Fibroblast of lung (primary cell): ENCODE results near the gene GRB10.

ENCODE experiments used
- CTCF ChIP-seq, 2 donors: IDR thresholded peaks in 1 of 2; conservative IDR thresholded peaks in 1 of 2; 1 replicate in 1 of 2; 2 replicates in 1 of 2; pipeline ENCODE4 v1.5.1; 2011 to 2012; ENCODE audit warnings: low read length in 2 of 2, control low read depth in 1 of 2, inconsistent platforms in 1 of 2, low read depth in 1 of 2, mild to moderate bottlenecking in 1 of 2
- EZH2 ChIP-seq: IDR thresholded peaks from 2 replicates; pipeline ENCODE4 v1.5.1; 2012; ENCODE audit warnings: low read length, control low read depth, mild to moderate bottlenecking; ENCODE audit errors: missing control alignments

DNA sequence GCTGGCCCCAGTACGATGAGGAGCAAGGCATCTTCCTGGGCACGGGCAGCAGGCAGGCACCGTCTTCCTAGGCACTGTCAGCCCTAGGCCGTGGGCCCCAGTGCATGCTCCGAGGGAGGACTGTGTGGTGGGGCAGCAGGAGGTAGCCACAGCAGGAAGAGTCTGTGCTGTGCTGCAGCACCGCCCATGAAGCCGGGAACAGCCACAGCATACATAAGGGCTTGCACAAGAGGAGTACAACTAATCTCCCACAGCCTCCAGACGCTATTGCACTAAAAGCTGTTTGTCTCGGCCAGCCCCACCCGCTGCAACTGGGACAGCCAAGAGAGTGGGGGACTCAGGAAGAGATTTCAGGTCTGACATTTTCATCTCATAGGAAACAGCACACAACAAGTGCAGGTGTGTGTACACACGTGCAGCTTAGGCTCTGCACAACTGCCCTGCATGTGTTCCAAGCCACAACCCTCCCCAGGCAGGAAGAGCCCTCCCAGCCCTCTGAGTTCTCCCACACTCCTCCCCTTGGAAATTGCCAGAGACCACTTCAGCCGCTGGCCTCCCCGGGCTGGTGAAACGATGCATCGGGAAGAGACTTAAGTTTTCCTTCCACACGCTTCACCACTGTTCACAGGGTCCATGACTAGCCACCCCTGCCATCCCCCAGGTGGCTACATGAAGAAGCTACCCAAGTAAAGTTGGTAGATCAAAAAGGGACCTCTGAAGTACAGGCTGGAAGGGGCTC is 129.4 kb downstream of the GRB10 start:
- TF ChIP-seq CTCF (conservative IDR thresholded peaks at IDR 0.05 in 1 of 2, IDR thresholded peaks at IDR 0.05 in 1 of 2; ENCODE audit: low read depth in 1 of 2, low read length in 2 of 2) = no peak
- TF ChIP-seq EZH2 = no peak
